IPS DF 6.9 (cell line): Measurements from ENCODE around the gene RPL36.

Source experiments
- DNase-seq: peaks from one replicate; pipeline ENCODE4 v3.0.0-alpha.2; 2013; ENCODE audit warnings: low read depth, low spot score
- H3K27ac ChIP-seq: one replicate; pipeline ENCODE4 v1.5.1; 2013; ENCODE audit warnings: low read length, control low read depth
- H3K27me3 ChIP-seq: 2 replicates; pipeline ENCODE4 v1.6.1; 2013; ENCODE audit warnings: mild to moderate bottlenecking, low read length; ENCODE audit not compliant: control insufficient read depth, insufficient read depth
- H3K36me3 ChIP-seq: 2 replicates; pipeline ENCODE4 v1.6.1; 2013; ENCODE audit warnings: low read length; ENCODE audit not compliant: control insufficient read depth, insufficient read depth
- H3K4me1 ChIP-seq: 2 replicates; pipeline ENCODE4 v1.6.1; 2013; ENCODE audit warnings: low read length; ENCODE audit not compliant: control insufficient read depth, insufficient read depth
- H3K4me3 ChIP-seq: 2 replicates; pipeline ENCODE4 v1.5.1; 2013; ENCODE audit warnings: mild to moderate bottlenecking, low read length
- H3K9me3 ChIP-seq: 2 replicates; pipeline ENCODE4 v1.6.1; 2013; ENCODE audit warnings: low read length, inconsistent platforms; ENCODE audit not compliant: control insufficient read depth, insufficient read depth
- WGBS: extraction: QIAGEN DNeasy Blood & Tissue Kit; methylation state at CpG from one replicate; pipeline ENCODE4 v1.1.7; 2013; ENCODE audit warnings: mixed read lengths, missing lambda C conversion rate; ENCODE audit not compliant: insufficient read length, insufficient coverage; 5-methylcytosine and 5-hydroxymethylcytosine counted together

RPL36 gene

DNA sequence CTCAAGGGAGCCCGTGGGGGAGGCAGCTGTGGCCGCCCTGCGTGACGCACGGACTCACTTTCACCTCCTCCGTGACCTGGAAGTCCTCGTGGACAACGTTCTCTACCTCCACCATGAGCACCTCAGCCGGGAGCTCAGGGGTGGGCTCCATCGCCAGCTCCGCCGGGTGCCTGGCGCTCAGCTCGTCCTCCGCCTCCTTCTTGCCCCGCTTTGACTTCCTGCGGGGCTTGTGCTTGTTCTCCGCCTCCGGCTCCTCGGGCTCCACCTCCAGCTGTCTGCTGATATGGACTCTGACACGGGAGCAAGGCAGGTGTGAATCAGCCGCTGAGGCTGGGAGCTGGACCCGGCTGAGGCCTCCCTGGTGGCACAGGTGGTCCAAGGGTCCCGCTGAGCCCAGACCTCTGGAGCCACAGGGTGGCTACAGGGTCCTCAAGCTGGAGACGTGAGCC is 21.6 kb downstream of the RPL36 start:
- H3K9me3 ChIP-seq: no peaks in the 10 kb centered on the region
- H3K36me3 ChIP-seq: peaks cover 53% of the 10 kb centered on the region
- no peak overlapping the region for H3K27ac ChIP-seq
- WGBS: no CpG with 5 or more reads among the region's 25 CpGs
- H3K27me3 ChIP-seq: no peaks in the 10 kb centered on the region
- DNase-seq: no peak
- H3K4me1 ChIP-seq: no peaks in the 10 kb centered on the region
- H3K4me3 ChIP-seq: no peak overlapping the region; the same call in 1 of the 2 replicates

DNA sequence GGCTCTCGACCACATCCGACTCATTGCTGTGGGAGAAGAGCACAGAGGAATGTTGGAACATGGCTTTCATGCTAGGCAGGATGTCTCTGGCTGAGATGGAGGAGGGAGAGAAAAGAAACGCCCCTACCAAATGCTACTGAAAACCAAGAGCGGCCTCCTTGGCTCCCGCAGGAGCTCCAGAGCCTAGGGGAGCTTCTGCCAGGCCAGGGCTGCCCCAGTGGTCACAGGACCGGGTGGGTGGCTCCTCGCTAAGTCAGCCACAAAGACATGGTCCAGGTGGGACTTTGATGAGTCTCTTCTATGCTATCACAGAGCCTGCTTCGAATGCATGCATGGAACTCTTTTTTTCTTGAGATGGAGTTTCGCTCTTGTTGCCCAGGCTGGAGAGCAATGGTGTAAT is 23.1 kb downstream of the RPL36 start:
- Histone ChIP-seq H3K36me3 (peaks cover 38% of the 10 kb centered on the region), H3K9me3 (no peaks in the 10 kb centered on the region), H3K27ac (no peak overlapping the region), H3K4me3 (no peak overlapping the region), H3K27me3 (no peaks in the 10 kb centered on the region), H3K4me1 (no peaks in the 10 kb centered on the region)
- WGBS: no CpG with 5 or more reads among the region's 9 CpGs
- DNase-seq: no peak

DNA sequence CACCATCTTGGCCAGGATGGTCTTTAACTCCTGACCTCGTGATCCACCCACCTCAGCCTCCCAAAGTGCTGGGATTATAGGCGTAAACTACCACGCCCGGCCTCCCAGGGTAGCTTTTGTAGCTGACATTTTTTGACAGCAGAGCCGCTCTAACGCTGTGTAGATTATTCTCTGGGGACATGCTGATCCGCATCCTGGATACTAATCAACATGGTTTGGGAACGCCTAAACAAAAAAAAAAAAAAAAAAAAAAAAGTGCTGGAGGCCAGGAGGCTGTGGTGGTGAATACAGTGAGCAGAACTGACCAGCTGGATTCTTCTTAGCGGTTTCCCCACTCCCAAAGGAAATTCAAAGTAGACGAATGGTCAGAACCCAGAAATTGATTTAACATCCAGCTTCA is 24.7 kb downstream of the RPL36 start:
- H3K36me3 ChIP-seq: peaks cover 33% of the 10 kb centered on the region
- WGBS: no CpG with 5 or more reads among the region's 10 CpGs
- no peaks in the 10 kb centered on the region for H3K4me1 ChIP-seq
- no peak overlapping the region for H3K4me3 ChIP-seq
- H3K27ac ChIP-seq: no peak overlapping the region
- no peaks in the 10 kb centered on the region for H3K27me3 ChIP-seq
- no peak for DNase-seq
- H3K9me3 ChIP-seq: no peaks in the 10 kb centered on the region

DNA sequence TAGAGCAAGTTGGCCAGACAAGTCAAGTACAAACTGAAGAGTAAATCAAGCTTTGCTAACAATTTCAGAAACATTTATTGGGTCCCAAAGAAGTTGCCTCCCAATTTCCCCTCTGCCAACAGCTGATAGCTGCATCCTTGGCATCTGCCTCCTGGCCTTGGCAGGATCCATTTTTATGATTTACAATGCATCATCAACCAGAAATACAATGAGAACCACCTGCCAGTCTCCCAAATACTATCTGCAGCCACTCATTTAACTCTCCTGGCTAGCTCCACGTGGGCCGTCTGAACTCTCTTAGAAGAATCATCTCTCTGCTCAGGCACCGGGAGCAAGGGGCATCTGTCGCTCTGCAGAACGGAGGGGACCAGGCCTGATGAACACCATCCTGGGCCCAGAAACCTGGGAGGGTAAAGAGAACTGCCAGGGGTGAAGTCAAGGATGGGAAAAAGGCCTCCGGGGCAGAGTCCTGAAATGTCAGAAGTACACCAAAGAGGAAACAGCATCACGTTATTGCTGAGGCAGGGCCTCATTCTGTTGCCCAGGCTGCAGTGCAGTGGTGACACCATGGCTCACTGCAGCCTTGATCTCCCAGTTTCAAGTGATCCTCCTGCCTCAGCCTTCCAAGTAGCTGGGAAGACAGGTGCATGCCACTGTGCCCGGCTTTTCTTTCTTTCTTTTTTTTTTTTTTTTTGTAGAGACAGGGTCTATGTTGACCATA is 27.3 kb downstream of the RPL36 start:
- WGBS: no CpG with 5 or more reads among the region's 8 CpGs
- Histone ChIP-seq H3K27ac (no peak overlapping the region), H3K36me3 (peaks cover 14% of the 10 kb centered on the region), H3K4me3 (no peak overlapping the region; the same call in 1 of the 2 replicates), H3K4me1 (no peaks in the 10 kb centered on the region), H3K9me3 (no peaks in the 10 kb centered on the region), H3K27me3 (no peaks in the 10 kb centered on the region)
- no peak for DNase-seq

DNA sequence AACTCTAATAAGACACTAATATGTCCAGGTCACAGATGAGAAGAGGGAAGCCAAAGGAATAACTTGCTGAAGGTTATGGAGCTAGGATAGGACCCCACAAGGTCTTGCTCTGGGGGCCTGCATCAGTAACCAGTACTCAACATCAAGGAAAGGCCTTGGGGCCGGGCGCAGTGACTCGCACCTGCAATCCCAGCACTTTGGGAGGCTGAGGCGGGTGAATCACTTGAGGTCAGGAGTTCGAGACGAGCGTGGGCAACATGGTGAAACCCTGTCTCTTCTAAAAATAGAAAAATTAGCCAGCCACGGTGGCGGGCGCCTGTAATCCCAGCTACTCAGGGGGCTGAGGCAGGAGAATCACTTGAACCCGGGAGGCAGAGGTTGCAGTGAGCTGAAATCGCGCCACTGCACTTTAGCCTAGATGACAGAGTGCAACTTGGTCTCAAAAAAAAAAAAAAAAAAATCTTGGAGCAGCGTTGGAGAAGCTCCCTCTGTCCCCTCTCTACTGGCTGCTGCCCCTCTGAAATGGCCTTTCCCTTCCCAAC is 28.0 kb downstream of the RPL36 start:
- Histone ChIP-seq H3K36me3 (peaks cover 8% of the 10 kb centered on the region), H3K4me1 (no peaks in the 10 kb centered on the region), H3K27me3 (no peaks in the 10 kb centered on the region), H3K4me3 (no peak overlapping the region; the same call in 1 of the 2 replicates), H3K9me3 (no peaks in the 10 kb centered on the region), H3K27ac (no peak overlapping the region)
- WGBS: no CpG with 5 or more reads among the region's 14 CpGs
- no peak for DNase-seq

DNA sequence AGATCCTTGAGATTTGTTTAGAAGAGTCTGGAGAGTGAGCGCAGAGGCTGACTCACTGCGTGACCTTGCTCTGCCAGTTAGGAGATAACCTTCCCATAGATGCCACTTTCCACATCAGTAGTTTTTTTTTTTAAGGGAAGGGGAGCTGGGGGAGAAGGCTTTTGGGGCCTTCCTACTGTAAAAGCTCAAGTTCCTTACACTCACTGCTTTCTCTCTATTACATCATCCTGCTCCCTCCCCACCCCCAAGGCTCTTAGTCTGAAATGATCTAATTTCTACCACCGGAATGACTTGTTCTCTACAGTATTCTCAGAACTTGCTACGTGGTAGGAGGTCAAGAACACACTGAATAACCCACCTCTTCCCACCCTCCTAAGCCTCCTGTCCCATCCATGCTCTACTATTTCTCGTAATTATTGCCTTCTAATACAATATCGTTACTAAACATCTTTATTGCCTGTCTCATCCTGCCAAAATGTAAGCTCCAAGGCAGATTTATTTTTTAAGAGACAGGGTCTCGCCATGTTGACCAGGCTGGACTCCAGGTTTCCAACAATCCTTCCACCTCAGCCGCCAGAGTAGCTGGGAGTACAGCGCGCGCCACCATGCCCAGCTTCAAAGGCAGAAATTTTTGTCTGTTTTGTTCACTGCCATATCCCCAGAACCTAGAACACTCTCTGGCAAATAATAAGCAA is 28.6 kb downstream of the RPL36 start:
- Histone ChIP-seq H3K27ac (no peak overlapping the region), H3K4me1 (no peaks in the 10 kb centered on the region), H3K4me3 (peak overlapping the region; percentile 50; the same call in 1 of the 2 replicates), H3K9me3 (no peaks in the 10 kb centered on the region), H3K36me3 (peaks cover 3% of the 10 kb centered on the region; the same call in 1 of the 2 replicates), H3K27me3 (no peaks in the 10 kb centered on the region)
- no CpG with 5 or more reads among the region's 11 CpGs for WGBS
- DNase-seq: no peak

DNA sequence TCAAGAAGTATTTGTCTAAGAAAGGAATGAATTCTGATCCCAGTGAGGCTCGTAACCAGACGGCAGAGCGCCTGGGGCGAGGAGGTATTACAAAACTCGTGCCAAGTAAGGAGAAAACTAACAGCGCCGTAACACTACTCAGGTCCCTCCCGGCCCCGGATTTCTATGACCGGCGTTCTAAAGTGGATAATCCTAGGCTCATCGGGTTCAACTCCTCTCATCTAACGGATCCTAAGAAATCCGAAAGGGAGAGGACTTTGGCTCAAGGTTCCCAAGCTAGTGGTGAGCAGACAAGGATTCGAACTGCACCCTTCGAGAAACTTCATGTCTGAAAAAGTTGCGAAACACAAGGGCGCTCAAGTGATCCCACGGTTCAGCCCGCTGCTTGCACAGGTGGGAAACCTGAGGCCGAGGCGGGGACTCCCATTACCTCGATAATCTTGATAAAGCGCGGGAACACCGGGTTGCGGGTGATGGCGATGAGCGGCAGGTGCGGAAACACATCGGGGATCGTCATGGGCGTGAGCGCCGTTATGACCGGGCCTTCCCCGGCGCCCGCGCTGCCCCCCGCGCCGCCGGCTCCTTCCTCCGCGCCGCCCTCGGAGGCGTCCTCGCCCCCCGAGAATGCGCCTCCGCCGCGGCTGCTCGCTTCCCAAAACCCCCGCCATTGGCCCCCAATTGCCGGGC is 29.3 kb downstream of the RPL36 start:
- WGBS: no CpG with 5 or more reads among the region's 58 CpGs
- no peaks in the 10 kb centered on the region for H3K4me1 ChIP-seq

DNA sequence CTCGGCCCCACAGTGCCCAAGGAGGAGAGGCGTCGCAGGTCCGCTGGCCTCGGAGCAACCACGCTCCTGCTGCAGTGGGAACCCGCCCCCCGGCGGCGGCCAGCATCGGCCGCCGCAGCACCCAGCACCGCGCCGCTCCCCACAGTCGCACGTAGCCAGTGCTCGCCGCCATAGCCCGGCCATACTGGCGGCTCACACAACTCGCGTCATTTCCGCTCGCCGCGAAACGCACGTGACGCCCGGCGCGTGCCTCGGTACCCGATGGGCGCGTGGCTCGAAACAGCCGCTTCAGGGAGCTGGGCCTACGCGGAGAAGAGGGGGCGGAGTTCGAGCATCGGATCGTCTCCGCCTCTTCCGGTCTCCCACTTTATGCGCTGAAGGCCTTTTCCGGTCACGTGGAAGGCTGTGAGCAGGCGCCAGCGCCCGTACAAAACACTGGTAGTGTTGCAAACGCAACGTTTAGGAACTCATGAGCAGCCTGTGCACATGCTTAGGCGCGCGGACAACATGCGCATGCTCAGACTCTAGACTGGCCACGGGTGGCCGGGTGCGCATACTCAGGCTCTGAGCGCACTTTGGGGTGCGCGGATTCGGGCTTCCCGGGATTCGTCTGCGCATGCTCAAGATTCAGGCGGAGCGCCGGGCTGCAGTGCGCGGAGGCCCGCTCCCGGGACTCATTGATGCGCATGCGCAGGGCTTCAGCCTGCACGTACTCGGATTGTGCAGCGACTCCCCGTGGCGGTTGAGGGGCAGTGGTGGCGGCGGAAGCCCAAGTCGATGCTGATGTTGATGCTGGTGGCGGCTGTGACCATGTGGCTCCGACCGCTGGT is 30.1 kb downstream of the RPL36 start, which contains the start of the genes CATSPERD and LONP1:
Gene CATSPERD (plus strand): TSS at position 677 of the 830 bp plus-strand sequence. CDS start 101 bp downstream, at position 778.
Gene LONP1 (minus strand): TSS at position 186 of the 830 bp plus-strand sequence. CDS start 14 bp downstream, at position 172.
- no peaks in the 10 kb centered on the region for H3K4me1 ChIP-seq
- no CpG with 5 or more reads among the region's 90 CpGs for WGBS
- no peaks in the 10 kb centered on the region for H3K27me3 ChIP-seq
- no peaks in the 10 kb centered on the region for H3K36me3 ChIP-seq
- no peaks in the 10 kb centered on the region for H3K9me3 ChIP-seq
- DNase-seq: peak; percentile 98
- H3K27ac ChIP-seq: no peak within 1 kb of the TSS
- H3K4me3 ChIP-seq: peak within 1 kb of the TSS; percentile 50

More for the DNA sequence above, 29.3 kb downstream of the RPL36 start:
- DNase-seq: no peak
- H3K27ac ChIP-seq: no peak overlapping the region
- H3K4me3 ChIP-seq: peak overlapping the region; percentile 50
- no peaks in the 10 kb centered on the region for H3K9me3 ChIP-seq
- H3K36me3 ChIP-seq: no peaks in the 10 kb centered on the region; the same call in 1 of the 2 replicates
- H3K27me3 ChIP-seq: no peaks in the 10 kb centered on the region

DNA sequence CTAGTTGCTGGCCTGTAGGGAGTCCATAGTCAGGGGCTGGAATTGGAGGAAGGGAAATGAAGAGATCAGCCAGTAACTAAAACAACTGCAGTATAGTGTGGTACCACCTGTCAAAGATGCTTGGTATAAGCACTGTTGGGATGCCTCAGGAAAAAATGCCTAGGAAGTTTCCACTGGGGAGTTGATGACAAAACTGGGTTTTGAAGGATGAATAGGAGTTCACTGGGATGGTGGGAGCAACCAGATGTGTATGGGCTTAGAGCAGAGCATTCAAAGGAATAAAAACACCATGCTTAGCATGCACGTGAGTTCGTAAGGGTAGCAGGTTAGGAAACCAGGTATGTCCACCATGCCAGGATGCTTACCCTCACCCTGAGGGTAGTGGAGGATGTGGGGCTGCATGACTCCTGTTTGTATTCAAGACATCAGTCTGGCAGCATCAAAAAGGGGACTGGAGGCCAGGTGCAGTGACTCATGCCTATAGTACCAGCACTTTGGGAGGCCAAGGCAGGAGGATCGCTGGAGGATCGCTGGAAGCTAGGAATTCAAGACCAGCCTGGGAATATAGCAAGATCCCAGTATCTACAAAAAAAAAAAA is 37.5 kb downstream of the RPL36 start:
- no peak overlapping the region for H3K4me3 ChIP-seq
- H3K27me3 ChIP-seq: no peaks in the 10 kb centered on the region
- no peak overlapping the region for H3K27ac ChIP-seq
- H3K9me3 ChIP-seq: no peaks in the 10 kb centered on the region
- WGBS: no CpG with 5 or more reads among the region's 4 CpGs
- no peak for DNase-seq
- H3K4me1 ChIP-seq: no peaks in the 10 kb centered on the region
- no peaks in the 10 kb centered on the region for H3K36me3 ChIP-seq
